ENCODE data around the gene PGAM5.

PGAM5 gene

DNA sequence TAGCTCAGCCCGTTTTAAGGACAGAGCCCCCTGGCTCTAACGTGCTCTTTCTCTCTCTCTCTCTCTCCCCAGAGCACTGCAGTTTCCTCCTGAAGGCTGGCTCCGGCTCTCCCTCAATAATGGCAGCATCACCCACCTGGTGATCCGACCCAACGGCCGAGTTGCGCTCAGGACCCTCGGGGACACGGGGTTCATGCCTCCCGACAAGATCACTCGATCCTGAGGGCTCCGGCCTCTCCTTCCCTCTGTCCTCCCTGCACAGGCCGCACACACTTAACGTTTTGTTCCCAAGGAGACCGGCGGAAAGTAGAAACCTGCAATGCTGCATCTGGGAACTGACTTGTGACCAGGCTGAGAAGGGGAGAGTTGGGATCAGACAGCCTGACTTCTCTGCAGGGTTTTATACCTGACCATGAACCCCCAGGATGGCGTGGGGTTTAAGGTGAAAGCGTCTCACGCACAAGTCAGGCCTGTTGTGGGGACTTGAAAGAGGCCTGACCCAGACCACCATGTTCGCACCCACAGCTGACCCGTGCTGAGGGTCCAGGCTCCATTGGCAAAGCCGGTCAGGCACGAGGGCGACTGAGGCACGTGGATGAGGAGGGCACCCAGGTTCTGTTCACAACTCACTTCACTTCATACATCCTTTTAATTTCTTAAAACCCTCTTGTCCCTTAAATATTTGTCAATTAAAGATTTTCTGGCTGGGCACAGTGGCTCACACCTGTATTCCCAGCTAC, 10.1 kb downstream of the PGAM5 start:
- DNase-seq (ENCODE audit: low read depth), result no peak

DNA sequence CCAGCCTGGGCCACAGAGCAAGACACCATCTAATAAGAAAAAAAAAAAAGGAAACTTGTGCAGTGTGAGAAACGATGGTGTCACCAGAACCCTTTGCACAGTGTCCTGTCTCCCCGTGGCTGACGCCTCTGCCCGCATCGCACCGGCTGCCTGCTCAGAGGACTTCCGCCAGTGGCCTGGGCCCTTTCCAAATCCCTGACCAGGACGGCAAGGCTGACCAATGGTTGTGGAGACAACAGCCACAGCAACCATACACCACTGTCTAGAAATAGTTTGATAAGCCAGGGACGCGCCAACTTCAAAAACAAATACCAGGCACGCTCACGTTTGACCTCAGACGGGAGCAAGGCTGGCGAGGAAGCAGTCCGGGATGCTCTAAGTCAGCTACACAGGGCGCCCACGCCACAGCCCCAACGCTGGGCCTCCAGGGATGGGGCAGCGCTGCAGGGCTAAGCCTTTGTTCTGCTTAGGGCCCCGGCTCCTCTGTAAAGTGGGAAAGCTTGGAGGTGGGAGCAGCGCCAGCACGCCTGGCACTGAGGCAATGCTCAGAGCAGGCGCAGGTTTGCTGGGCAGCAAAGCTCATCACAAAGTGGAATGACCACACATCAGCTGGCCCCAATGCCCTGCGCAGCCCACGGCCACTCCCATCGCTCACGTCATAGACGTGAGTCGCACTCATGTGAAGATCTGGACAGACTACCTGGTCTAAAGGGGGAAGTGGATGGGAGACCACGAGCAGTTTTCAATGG, 12.5 kb downstream of the PGAM5 start:
- no peak for DNase-seq (ENCODE audit: low read depth)

DNA sequence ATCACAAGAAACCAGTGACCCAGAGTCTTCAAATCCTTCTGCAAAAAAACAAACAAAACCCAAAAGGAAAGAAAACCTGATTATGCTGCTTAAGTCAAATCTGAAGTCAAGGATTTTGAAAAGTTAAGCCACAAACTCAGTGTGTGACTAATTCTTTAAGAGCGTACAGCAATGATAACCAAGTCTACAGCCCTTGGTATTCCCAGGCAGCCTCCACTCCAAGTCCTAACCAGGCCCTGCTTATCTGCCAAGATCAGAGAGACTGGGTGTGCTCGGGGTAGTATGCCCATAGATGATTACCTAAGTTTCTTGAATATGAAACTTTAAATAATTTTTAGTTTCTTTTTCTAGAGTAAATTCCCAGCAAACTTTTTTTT, 13.1 kb downstream of the PGAM5 start:
- no peak for DNase-seq (ENCODE audit: low read depth)

DNA sequence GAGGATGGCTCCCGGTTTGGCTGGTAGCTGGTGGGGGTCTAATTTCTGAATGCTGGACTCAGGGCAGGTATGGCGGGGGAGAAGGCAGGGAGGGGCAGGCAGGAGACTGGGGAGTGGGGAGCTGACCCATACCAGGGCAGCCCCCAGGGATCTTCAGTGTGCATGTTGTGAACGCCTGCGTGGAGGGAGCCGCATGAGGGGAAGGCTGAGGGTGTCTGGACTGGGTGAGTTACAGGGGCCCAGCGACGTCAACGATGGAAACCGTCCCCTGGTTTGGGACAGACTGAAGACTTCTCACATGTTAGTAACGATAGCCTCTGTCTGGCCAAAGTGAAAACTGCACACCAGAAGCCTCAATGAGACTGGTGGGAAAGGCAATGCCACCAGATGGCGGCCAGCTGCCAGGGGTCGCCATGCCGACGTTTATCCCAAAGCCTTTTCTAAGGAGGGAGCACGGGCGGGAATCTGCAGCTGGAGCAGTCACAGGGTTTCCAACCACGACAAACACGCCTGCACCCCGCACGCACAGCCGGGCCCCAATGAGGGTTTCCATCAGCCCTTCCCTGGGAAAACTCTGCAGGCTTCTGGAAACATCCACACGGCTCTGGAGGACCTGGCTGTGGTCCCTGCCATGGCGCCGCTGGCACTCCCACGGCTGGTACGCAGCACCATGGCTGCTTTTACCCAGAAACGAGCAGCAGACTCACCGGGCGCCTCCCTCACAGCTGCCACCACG, 14.0 kb downstream of the PGAM5 start:
- DNase-seq (ENCODE audit: low read depth), result no peak

DNA sequence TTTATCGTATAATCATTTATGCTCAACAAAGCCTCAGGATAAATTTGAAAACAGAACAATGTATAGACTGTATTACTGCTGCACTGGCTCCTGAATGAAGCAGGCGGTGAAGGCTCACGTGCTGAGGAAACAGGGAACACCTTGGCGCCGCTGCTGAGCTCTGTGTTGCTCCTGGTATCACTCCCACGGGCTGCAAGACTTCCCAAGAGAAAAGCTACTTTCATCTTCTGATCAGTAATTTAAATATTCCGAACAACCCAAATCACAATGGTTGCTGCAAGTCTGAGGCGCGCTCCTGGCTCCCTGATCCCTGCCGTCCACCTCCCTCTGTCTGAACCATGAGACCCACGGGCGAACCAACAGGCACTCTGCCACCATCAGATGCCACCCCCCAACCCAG, 15.7 kb downstream of the PGAM5 start:
- DNase-seq (ENCODE audit: low read depth), result no peak

DNA sequence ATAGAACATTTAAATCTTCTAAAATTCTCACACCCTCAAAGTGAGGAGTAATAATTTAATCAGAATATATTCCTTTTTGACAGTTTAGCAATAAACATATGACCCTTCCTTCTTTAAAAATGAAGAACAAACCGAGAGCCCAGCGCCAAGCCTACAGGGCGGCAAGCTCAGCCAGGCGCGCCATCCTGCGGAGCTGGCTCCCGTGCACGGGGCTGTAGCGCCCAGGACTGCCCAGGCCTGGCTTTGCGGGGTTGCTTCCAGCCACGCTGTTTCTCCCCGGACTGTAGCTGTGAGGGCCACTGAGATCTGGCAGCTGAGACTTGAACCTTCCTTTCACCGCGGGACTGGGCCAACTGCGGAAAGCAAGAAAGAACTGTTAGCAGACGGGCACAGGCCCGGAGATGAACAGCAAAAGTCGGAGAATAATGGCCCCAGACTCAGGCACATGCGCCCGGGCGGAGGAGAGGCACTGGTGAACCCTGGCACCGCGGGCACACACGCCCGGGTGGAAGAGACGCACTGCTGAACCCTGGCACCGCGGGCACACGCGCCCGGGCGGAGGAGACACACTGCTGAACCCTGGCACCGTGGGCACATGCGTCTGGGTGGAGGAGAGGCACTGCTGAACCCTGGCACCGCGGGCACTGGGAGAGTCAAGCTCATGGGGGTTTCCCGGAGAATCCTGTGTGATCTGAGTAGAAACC, 16.6 kb downstream of the PGAM5 start:
- DNase-seq (ENCODE audit: low read depth), result no peak

DNA sequence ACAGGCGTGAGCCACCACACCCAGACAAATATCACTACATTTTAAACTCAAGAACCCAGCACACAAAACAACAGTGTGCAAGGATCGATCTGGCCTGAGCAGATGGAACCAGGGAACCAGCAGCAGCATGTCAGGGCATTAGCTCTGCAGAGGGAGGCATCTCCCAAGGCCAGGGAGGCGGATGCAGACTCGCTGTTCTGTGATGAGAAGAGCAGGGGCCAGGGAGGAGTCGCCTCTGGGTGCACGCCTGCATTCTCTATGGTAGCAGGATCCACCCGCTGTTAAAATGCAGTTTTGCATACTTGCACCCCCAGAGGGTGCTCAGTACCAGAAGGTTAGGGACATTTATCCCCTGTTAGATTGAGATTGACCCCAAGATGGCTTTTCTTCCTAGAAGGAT, 17.9 kb downstream of the PGAM5 start:
- no peak for DNase-seq (ENCODE audit: low read depth)

DNA sequence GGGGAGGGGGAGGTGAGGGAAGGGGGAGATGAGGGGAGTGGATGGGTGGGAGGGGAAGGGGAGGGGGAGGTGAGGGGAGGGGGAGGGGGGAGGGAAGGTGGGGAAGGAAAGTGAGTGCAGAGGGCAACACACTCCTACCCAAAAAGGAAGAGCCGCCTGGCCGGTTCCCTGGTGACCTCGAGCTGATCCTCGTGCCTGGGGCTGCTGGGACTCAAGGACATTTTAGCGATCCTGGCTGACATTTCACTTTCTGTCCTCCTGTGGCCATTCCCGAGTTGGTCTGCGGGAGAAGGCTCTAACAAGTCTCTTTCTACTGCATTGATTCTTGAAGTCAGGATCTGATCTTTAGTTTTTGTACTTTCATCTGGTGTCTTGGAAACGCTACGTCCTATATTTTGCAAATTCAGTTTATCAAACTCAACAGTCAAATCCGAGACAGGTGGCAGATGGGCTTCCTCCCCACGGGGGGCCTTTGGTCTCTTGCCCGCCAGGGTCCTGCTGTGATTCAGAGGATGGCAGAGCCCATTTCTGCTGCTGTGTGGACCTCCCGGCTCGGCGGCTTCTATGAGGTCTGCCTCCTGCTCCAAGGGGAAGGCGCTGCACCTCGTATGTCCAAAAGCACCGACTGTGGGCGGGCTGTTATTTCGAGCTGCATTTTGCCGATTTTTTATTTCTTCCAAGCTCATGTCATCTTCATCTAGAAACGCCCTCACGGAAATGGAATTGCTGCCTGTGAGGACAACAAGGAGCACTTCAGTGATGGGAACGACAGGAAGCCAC, 19.1 kb downstream of the PGAM5 start:
- no peak for DNase-seq (ENCODE audit: low read depth)

DNA sequence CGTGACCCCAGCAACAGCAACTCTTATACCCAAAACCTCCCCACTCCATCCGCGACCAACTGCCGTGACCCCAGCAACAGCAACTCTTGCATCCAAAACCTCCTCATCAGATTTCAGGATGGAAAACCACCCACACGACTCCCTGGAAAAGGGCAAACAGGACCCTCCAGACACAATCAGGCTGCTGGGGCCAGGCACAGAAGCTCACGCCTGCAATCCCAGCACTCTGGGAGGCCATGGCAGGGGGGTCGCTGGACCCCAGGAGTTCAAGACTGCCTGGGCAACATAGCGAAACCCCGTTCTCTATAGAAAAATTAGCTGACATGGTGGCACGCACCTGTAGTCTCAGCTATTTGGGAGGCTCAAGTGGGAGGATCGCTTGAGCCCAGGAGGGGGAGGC, 19.7 kb downstream of the PGAM5 start:
- no peak for DNase-seq (ENCODE audit: low read depth)

DNA sequence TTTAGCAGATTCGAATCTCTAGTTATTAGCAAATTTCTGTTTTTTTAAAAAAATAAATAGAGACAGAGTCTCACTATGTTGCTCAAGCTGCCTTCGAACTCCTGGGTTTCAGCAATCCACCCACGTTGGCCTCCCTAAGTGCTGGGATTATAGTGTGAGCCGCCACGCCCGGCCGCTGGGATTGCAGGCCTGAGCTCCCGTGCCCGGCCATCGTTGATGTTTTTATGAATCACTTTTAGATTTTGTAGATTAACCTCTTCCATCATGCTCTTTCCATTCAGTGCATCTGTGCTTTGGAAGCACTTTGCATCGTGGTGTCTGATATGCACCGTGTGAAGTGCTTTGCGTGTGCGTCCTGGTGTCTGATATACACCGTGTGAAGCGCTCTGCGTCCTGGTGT, 20.9 kb downstream of the PGAM5 start:
- DNase-seq (ENCODE audit: low read depth), result no peak

DNA sequence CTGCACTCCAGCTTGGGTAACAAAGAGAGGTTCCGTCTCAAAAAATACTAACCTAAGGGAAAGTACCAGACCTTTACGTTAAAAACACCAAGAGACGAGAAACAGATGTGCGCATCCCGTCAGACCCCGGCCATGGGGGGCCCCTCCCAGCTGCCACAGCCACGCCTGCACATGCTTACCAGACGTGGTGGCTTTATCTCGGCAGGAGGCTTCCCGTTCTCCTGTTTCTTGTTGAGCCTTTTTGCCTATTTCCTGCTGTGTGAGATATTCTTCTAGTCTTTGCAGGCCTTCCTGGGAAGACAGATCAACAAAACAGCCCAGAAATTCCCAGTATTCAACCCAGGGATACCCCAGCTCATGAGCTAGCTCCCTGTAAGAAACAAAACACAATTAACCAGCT, 23.6 kb downstream of the PGAM5 start:
- DNase-seq (ENCODE audit: low read depth), result no peak

DNA sequence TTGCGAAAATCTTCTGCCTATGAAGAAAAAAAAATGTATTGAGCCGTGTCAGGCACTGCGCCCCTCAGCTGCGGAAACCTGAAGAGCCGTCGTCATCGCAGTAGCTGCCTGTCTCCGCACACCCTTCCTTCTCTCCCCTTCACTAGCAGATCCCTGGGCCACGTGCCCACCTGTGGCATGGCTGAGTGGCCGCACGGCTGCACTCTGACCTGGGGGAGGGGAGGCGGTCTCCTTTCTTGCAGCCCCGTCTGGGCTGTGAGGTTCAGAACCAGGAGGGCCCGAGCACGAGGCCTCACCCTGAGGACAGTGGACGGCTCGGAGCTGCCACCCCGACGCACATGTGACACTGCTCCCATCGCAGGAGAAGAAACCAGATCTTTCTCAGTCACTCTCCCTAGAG, 24.9 kb downstream of the PGAM5 start:
- DNase-seq (ENCODE audit: low read depth), result no peak

DNA sequence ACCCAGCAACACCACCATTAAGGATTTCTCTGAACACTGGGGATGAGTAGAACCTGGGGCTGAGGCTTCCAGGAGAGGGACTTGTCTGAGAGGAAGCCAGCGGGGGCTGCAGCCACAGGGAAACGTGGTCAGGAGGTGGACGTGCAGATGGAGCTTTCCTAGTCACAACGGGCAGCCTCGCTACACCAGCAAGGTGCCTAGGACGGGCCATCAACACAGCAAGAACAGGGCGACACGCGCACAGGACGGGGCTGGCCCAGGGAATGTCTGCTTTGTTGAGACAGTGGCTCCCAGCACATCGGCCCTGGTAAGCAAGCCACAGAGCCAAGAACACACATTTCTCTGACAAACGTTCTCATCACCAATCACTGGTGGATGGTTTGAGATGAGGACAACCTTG, 25.7 kb downstream of the PGAM5 start:
- no peak for DNase-seq (ENCODE audit: low read depth)

DNA sequence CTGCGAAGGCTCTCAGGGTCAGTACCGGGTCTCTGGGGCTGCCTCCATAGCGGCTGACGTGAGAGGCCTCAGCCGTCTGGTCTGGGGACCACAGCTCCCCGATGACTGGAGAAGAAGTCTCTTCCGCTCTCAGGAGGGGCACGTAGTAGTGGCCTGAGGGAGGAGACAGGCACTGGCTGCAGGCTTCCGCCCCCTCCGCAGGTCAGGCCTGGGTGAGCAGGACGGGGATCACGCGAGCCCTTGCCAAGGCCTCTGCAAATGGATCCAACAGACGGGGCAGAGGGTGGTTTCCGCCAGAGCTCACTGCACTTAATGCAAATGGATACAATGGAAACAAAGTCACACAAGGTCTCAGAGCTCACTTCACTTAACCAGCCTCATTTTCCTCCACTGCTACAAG, 26.3 kb downstream of the PGAM5 start:
- no peak for DNase-seq (ENCODE audit: low read depth)

DNA sequence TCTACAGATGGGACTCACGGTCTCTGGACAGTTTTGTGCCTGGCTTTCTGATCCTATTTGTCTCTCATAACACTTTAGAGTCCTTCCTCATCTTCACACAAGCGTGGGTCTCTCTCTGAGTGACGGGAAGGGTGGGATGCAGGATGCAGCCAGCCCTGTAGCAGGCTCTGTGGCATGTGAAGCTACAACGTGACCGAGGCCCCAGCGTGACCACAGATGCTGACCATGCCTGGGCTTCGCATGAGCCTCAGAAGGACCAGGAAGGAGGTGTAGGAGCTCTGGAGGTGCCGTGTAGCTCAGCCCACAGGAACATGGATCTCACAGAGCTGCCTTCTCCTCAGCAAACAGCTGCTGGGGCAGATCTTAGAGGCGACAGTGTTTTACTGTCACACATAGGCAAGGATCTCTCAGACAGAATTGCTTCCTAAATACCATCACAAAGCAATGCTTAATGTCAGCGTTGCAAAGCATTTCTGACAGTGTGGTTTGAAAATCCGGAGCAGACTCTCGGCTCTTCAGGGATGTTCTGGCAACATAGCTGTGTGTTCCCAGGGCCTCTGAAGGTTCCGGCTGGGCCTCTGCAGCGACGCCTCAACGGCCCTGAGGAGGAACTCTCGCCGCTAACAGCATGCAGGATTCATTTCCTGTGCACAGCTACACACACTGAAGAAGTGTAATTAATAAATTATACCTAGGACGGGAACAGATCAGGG, 29.1 kb downstream of the PGAM5 start:
- no peak for DNase-seq (ENCODE audit: low read depth)

DNA sequence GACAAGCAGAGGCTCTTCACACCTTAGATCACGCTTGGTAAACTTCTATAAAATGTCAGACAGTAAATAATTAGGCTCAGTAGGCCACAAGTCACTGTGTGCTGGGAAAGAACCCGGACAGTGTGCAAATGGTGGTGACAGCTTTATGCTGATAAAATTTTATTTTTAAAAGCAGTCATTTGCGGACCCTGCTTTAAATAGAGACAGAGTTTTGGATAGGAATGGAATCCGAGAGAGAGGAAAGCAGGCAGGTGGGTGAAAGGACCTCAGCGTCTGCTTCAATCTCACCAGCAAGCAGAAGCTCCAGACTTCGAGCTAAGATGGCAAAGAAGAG, 29.6 kb downstream of the PGAM5 start:
- no peak for DNase-seq (ENCODE audit: low read depth)

DNA sequence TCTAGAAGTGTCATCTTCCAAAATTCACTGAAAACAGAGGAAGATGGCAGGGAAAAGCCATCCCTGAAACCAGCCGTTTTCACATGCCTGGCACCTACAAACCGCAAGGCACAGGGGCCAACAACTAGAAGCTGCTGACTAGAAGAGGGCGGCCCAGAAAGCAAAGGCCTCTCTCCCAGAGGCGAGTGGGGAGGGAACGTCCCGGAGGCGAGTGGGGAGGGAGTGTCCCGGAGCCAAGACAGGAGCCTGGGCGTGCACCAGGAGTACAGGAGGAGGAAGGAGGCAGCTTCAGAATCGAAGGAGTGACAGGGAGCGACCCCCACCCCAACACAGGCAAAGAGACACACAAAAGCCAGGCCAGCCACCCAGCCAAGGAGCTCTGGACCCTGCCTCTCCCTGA, 30.0 kb downstream of the PGAM5 start:
- DNase-seq (ENCODE audit: low read depth), result no peak

DNA sequence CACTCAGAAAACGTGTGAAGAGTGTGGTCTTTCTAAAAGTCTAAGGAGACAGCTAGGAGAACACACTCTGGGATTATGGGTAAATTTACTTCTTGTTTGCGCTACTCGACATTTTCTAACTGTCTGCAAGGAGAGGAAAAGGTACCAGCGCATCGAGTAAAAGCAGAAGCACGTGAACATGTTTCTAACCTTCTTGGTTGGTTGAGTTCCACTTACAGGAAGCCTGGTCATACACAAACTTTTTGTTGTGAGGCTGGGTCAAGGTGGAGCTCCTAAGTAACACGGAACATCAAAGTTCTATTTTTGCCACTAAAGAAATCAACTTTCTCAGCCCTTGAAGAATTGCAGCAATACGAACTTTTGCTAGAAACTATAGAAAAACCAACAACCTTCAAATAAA, 31.0 kb downstream of the PGAM5 start:
- no peak for DNase-seq (ENCODE audit: low read depth)

DNA sequence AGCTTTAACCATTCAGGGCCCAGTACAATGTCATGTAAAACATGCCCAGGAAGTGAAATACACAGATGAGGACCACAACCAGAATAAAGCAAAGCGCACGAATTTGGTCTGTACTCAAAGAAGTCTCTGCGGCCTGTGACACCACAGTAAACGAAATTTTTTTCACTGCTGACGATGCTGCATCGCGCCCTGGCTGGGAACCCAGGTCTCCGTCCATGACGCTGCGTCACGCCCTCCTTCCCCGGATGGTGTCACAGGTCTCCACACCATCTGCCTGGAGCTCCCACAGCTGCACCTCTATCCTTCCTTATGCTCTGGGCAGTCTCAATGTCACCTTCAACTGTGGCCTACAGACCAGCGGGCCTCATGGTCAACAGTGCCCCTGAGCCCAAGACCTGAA, 33.2 kb downstream of the PGAM5 start:
- no peak for DNase-seq (ENCODE audit: low read depth)

DNA sequence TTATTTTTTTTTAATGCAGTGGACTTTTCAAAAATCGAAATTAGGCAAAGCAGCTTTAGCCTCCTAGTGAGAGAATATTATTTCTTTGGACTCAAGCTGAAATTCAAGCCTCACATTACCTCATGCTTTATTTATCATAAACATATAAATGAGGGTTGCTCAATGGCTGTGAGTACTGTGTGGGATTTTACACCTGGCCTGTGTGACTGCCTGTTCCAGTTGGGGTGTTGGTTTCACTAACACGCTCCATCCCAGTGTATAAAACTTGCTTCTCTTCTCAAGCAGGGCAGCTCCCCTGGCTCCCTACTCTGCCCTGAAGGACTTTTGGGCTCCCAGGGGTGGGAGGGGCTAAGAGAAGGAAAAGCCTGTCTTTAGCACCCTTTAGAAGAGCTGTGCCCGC, 36.0 kb downstream of the PGAM5 start:
- no peak for DNase-seq (ENCODE audit: low read depth)

DNA sequence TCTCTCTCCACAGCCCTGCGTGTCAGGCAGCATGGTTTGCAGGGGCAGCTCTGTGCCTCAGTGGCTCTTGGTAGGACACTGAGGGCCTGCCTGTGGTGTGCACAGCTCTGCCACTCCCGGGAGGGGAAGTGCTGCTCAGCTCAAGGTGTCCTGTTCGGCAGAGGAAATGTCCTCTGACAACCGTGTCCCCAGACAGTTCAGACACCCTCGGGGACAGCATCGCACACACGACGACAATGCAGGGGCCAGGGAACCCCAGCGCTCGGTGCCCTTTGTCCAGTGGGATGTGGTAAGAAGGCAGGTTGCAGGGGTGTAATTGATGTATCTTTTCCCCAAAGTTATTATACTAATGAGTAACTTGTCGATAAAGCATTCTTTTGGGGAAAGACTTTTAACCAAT, 36.8 kb downstream of the PGAM5 start:
- DNase-seq (ENCODE audit: low read depth), result no peak
